Measurements from ENCODE around the gene AP2M1.
"Not testable (repeated sequence)": the region's sequence is repeated elsewhere in the genome, so short reads cannot be mapped to it uniquely, and the experiment has no call there.

AP2M1 gene

GRCh38 chr3:184157206-184157605 lies 17.4 kb upstream of the AP2M1 start:
- no peak for DNase-seq (ENCODE audit: low read depth in 2 of 2)

GRCh38 chr3:184158404-184158803 lies 16.3 kb upstream of the AP2M1 start:
- DNase-seq (ENCODE audit: low read depth in 2 of 2), result no peak

GRCh38 chr3:184160456-184160855 lies 14.2 kb upstream of the AP2M1 start:
- DNase-seq (ENCODE audit: low read depth in 2 of 2), result no peak

GRCh38 chr3:184162571-184163070 lies 12.0 kb upstream of the AP2M1 start:
- not testable (repeated sequence) for DNase-seq (ENCODE audit: low read depth in 2 of 2)

GRCh38 chr3:184164648-184165330 lies 9.9 kb upstream of the AP2M1 start:
- no peak for DNase-seq (ENCODE audit: low read depth in 2 of 2)

GRCh38 chr3:184165543-184165942 lies 9.1 kb upstream of the AP2M1 start:
- no peak for DNase-seq (ENCODE audit: low read depth in 2 of 2)

- DNase-seq (ENCODE audit: low read depth in 2 of 2), result no peak
Observed at GRCh38 chr3:184166671-184167070, 8.0 kb upstream of the AP2M1 start.

- no peak for DNase-seq (ENCODE audit: low read depth in 2 of 2)
Observed at GRCh38 chr3:184167786-184168185, 6.9 kb upstream of the AP2M1 start.

GRCh38 chr3:184168363-184169120 lies 6.1 kb upstream of the AP2M1 start:
- no peak for DNase-seq (ENCODE audit: low read depth in 2 of 2)

- DNase-seq (ENCODE audit: low read depth in 2 of 2), result no peak
Observed at GRCh38 chr3:184169896-184170875, 4.5 kb upstream of the AP2M1 start.

GRCh38 chr3:184171562-184171961 lies 3.1 kb upstream of the AP2M1 start:
- DNase-seq (ENCODE audit: low read depth in 2 of 2), result no peak

- no peak for DNase-seq (ENCODE audit: low read depth in 2 of 2)
Observed at GRCh38 chr3:184172681-184173373, 1.8 kb upstream of the AP2M1 start.

GRCh38 chr3:184173374-184173722 lies 1.3 kb upstream of the AP2M1 start:
- DNase-seq (ENCODE audit: low read depth in 2 of 2), result no peak

GRCh38 chr3:184174284-184174645 lies 390 bp upstream of the AP2M1 start:
- no peak for DNase-seq (ENCODE audit: low read depth in 2 of 2)

GRCh38 chr3:184175506-184175905 lies 851 bp downstream of the AP2M1 start:
- no peak for DNase-seq (ENCODE audit: low read depth in 2 of 2)

GRCh38 chr3:184175981-184176376 lies 1.3 kb downstream of the AP2M1 start:
- no peak for DNase-seq (ENCODE audit: low read depth in 2 of 2)

- no peak for DNase-seq (ENCODE audit: low read depth in 2 of 2)
Observed at GRCh38 chr3:184176377-184177330, 2.0 kb downstream of the AP2M1 start.

GRCh38 chr3:184177331-184177731 lies 2.7 kb downstream of the AP2M1 start:
- no peak for DNase-seq (ENCODE audit: low read depth in 2 of 2)

- DNase-seq (ENCODE audit: low read depth in 2 of 2), result no peak
Observed at GRCh38 chr3:184177767-184178306, 3.2 kb downstream of the AP2M1 start.

- no peak for DNase-seq (ENCODE audit: low read depth in 2 of 2)
Observed at GRCh38 chr3:184178521-184179138, 4.0 kb downstream of the AP2M1 start.
